ENCODE data around the gene NFATC2.

GRCh38 chr20:51484831-51485230, 57.7 kb downstream of the NFATC2 start:
- TF ChIP-seq CTCF (IDR thresholded peaks at IDR 0.05; ENCODE audit: low read depth, low read length, poor library complexity, severe bottlenecking) = no peak
- no peak for TF ChIP-seq EZH2phosphoT487 (IDR thresholded peaks at IDR 0.05; ENCODE audit: borderline replicate concordance, low read length)

Measured in DOHH2 (cell line).